Activated CD8-positive, alpha-beta memory T cell treated with anti-CD3 and anti-CD28 coated beads, Interleukin-2, amount 50 U/mL, for 1 hour (primary cell): Measurements from ENCODE around the gene AS3MT.
"Not testable (repeated sequence)": the region's sequence is repeated elsewhere in the genome, so short reads cannot be mapped to it uniquely, and the experiment has no call there.

Experiments used
- DNase-seq: peaks from one replicate; pipeline ENCODE4 v3.0.0-alpha.2; 2020; ENCODE audit errors: extremely low read depth

Gene AS3MT

GRCh38 chr10:102855731-102856436 lies 13.4 kb upstream of the AS3MT start:
- DNase-seq: not testable (repeated sequence)

- DNase-seq: no peak
These were observed 12.4 kb upstream of the AS3MT start for GRCh38 chr10:102856758-102857424.

- DNase-seq: no peak
These were observed 9.4 kb upstream of the AS3MT start for GRCh38 chr10:102859911-102860310.

- no peak for DNase-seq
These were observed 5.6 kb upstream of the AS3MT start for GRCh38 chr10:102863660-102864059.

DNA sequence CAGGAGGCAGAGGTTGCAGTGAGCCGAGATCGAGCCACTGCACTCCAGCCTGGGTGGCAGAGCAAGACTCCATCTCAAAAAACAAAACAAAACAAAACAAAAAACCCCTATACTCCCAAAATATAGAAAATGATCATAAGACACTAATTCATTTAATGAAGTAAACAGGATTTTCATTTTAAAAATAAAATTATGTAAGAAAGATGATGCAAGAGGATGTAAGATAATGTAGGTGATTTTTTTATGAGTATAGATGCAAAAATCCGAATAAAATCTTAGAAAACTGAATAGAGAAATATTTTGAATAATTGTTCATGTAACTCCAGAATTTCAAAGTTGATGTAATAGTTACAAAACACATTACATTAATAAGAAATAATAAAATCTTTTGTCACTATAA lies 3.6 kb upstream of the AS3MT start:
- DNase-seq: no peak

DNA sequence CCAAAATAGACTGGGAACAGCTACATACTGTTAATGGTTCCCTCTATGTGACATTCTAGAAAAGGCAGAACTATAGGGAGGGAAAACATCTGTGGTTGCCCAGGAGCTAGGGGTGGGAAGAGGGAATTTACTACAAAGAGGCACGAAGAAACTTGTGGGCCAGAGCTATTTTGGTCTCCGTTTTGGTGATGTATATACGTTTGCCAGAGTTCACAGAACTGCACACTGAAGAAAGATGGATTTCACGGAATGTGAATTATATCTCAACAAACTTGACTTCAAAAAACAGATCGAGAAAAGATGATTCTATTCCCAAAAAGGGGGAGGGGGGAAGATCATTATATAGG lies 386 bp upstream of the AS3MT start:
- DNase-seq: no peak

DNA sequence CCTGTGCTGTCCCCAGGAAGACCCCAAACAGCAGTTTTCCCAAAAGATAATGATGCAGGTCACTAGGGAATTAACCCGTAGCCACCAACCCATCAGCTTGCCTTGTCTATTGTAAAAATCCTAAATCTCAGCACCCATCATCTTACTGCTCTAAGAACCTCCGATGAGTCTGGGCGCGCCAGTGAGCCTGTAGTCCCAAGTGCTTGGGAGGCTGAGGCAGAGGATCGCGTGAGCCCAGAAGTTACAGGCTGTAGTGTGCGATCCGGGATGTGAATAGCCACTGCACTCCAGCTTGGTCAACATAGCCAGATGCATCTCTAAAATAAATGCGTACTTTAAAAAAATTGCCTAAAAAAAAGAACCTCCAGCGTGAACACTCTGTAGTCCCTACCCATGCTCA lies 951 bp downstream of the AS3MT start:
- DNase-seq: no peak

DNA sequence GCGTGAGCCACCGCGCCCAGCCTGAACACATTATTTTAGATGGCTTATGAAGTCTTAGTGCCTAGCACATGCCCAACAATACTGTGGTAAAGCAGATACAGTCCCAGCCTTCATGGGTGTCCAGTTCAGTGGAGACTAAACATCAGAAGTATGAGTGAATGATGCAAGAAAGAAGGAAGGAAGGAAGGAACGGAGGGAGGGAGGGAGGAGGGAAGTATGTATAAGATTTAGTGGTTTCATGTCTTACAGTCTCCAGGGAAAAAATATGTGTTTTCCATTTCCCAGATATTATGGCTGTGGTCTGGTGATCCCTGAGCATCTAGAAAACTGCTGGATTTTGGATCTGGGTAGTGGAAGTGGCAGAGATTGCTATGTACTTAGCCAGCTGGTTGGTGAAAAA lies 2.9 kb downstream of the AS3MT start:
- DNase-seq: no peak

DNA sequence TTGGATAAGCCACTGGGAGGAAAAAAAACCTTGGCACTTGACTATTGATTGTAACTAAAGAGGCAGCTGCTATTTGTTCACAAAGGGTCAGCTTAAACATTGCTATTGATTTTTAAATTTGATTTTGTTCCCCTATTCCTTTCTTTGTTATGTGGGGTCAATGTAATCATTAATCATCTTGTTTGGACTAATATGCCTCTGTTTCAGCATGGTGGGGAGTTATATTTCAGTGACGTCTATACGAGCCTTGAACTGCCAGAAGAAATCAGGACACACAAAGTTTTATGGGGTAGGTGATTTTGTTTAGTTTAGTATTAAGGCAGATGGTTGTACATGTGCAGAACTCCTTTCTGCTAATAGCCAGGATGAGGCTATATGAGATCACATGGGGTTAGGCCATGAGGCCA lies 7.5 kb downstream of the AS3MT start:
- no peak for DNase-seq

DNA sequence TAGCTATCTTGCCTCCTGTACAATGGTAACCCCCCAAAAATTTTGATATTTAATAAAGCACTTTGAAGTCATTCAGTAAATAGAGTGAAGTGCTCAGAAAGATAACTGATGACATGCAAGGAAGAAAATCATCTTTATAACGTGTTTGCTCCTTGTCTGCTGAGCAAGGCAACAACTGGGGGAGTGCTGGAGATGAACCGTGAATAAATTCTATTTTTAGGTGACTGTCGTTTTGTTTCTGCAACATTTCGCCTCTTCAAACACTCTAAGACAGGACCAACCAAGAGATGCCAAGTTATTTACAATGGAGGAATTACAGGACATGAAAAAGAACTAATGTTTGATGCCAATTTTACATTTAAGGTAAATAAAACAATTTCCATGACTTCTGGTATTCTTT lies 9.4 kb downstream of the AS3MT start:
- DNase-seq: no peak

GRCh38 chr10:102880256-102880655 lies 11.0 kb downstream of the AS3MT start:
- no peak for DNase-seq

GRCh38 chr10:102888048-102888447 lies 18.8 kb downstream of the AS3MT start:
- no peak for DNase-seq

- no peak for DNase-seq
These were observed 25.4 kb downstream of the AS3MT start for GRCh38 chr10:102894466-102895213.

- DNase-seq: no peak
These were observed 30.7 kb downstream of the AS3MT start for GRCh38 chr10:102900006-102900405.

- no peak for DNase-seq
These were observed 35.1 kb downstream of the AS3MT start for GRCh38 chr10:102904346-102904745.

GRCh38 chr10:102906507-102906906 lies 37.2 kb downstream of the AS3MT start:
- no peak for DNase-seq

- no peak for DNase-seq
These were observed 45.5 kb downstream of the AS3MT start for GRCh38 chr10:102914781-102915180.

GRCh38 chr10:102916173-102916572 lies 46.9 kb downstream of the AS3MT start:
- no peak for DNase-seq

GRCh38 chr10:102917314-102917961 lies 48.2 kb downstream of the AS3MT start:
- peak; percentile 53 for DNase-seq

DNA sequence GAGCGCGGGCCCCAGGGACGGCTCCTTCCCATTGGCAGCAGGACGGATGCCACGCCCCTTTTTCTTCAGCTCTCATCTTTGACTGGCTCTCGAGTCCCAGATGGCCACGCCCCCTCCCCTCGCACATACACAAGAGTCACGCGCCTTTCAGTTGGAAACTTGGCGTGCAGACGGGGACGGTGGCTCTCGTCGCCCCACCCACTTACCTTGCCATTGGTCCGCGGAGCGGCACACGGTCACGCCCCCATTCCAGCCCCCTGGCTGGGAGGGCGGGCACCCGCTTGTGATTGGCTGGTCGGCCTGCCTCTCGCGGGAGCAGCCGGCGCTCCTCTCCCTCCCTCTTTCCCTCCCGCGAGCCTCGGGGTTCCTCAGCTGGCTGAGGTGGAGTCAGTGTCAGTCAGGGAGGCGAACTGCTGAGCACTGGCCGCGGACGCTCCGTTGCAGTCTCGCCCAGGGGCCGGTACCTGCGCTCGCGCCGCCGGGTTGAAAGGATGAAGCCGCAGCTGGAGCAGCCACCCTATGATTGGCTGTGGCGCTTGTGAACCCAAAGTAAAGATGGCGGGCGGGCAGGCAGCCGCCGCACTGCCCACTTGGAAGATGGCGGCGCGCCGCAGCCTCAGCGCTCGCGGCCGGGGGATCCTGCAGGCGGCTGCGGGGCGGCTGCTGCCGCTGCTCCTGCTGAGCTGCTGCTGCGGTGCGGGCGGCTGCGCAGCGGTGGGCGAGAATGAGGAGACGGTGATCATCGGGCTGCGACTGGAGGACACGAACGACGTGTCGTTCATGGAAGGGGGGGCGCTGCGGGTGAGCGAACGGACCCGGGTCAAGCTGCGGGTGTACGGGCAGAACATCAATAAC lies 48.9 kb downstream of the AS3MT start, which contains the start of gene CNNM2:
Gene CNNM2, plus strand, starts transcription at position 333 of the 855 bp plus-strand sequence. Its CDS starts 187 bp downstream, at position 520.
- peak; percentile 100 for DNase-seq

GRCh38 chr10:102918817-102919245 lies 49.6 kb downstream of the AS3MT start:
- DNase-seq: no peak
